Activated CD4-positive, alpha-beta T cell treated with anti-CD3 and anti-CD28 coated beads, Interleukin-2, amount 10 ng/mL, durations not matched to agents 24 days and 14 days (primary cell): ENCODE data around the gene FOXE3. TPM values are rescaled to one million over a fixed set of nuclear protein-coding genes. Genes with fewer than 3 reads are reported as not detected.

Source experiments
- DNase-seq: peaks from one replicate; pipeline ENCODE4 v3.0.0; 2022
- H3K27ac Mint-ChIP-seq: one replicate; pipeline ENCODE4 v1.8.0; 2022; ENCODE audit warnings: mild to moderate bottlenecking, mixed read lengths
- H3K27me3 Mint-ChIP-seq: one replicate; pipeline ENCODE4 v1.8.0; 2022; ENCODE audit warnings: mixed read lengths
- H3K36me3 Mint-ChIP-seq: one replicate; pipeline ENCODE4 v1.8.0; 2022; ENCODE audit warnings: low read depth, mild to moderate bottlenecking, mixed read lengths
- H3K4me1 Mint-ChIP-seq: one replicate; pipeline ENCODE4 v1.8.0; 2021; ENCODE audit warnings: mixed read lengths
- H3K4me3 Mint-ChIP-seq: one replicate; pipeline ENCODE4 v1.8.0; 2022; ENCODE audit warnings: mild to moderate bottlenecking, moderate library complexity, mixed read lengths
- H3K9me3 Mint-ChIP-seq: one replicate; pipeline ENCODE4 v1.8.0; 2021; ENCODE audit warnings: mixed read lengths
- intact Hi-C: fragments of 100-400 bp; cut with micrococcal nuclease; formaldehyde crosslinking; loops from one replicate; pipeline ENCODE4 v1.15.1; 2023
- total RNA-seq: library from RNA; stranded (reverse); gene quantifications from 2 replicates; pipeline ENCODE4 v1.2.3, GENCODE V29; 2022

The FOXE3 gene
- total RNA-seq, 1 donor from 2014 or later, result not detected

- no peaks in the 10 kb centered on the region for H3K36me3 Mint-ChIP-seq
- intact Hi-C loops, result no loop called here
- H3K9me3 Mint-ChIP-seq, result no peaks in the 10 kb centered on the region
- peaks cover 24% of the 10 kb centered on the region for H3K27me3 Mint-ChIP-seq
- DNase-seq, result no peak
- H3K27ac Mint-ChIP-seq, result no peak overlapping the region
- no peak overlapping the region for H3K4me3 Mint-ChIP-seq
- no peaks in the 10 kb centered on the region for H3K4me1 Mint-ChIP-seq
These were observed 22.9 kb upstream of the FOXE3 start for GRCh38 chr1:47393141-47393540.

DNA sequence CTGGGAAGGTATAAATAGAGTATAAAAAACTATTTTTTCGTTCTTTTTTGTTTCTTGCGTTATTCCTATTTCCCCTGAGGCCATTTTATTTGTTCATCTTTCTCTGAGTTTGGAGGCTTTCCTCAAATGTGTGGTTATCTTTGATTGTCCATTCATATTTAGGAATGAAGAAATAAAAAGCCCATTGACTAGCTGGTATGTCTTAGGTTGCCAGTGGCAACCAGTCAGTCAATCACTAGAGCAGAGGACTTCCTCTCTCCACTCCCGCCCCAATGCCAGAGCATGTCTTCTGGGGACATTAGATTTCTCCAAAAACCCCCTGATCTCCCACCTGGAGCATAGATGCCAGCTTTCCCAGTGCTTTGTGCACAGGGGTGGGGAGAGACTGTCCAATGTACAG, 20.7 kb upstream of the FOXE3 start:
- no peak for DNase-seq
- H3K4me3 Mint-ChIP-seq, result no peak overlapping the region
- intact Hi-C loops, result no loop called here
- H3K9me3 Mint-ChIP-seq, result no peaks in the 10 kb centered on the region
- H3K27ac Mint-ChIP-seq, result no peak overlapping the region
- H3K36me3 Mint-ChIP-seq, result no peaks in the 10 kb centered on the region
- H3K4me1 Mint-ChIP-seq, result no peaks in the 10 kb centered on the region
- H3K27me3 Mint-ChIP-seq, result peaks cover 22% of the 10 kb centered on the region

DNA sequence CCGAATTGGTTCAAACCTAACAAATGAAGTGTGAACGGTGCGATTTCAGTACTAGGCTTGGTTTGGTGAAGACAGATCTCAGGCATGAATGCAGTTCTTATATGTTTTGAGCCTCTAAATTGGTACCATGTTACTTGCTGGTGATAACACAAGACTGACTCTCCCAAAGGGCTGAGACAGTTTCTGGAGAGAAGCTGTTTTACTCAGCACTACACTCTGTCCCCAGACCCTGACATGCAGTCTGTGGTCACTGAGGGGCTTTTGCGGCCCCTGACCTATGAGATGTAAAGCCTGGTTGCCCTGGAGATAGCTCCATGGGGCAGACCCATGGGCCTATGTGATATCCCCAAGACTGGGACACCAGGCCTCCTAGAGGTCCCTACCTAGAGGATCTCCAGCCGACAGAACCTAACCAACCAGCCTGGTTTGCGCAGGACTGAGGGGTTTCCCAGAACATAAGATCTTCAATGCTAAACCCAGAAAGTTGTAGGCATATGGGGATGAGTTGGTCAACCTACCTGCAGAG, 19.4 kb upstream of the FOXE3 start:
- DNase-seq, result no peak

DNA sequence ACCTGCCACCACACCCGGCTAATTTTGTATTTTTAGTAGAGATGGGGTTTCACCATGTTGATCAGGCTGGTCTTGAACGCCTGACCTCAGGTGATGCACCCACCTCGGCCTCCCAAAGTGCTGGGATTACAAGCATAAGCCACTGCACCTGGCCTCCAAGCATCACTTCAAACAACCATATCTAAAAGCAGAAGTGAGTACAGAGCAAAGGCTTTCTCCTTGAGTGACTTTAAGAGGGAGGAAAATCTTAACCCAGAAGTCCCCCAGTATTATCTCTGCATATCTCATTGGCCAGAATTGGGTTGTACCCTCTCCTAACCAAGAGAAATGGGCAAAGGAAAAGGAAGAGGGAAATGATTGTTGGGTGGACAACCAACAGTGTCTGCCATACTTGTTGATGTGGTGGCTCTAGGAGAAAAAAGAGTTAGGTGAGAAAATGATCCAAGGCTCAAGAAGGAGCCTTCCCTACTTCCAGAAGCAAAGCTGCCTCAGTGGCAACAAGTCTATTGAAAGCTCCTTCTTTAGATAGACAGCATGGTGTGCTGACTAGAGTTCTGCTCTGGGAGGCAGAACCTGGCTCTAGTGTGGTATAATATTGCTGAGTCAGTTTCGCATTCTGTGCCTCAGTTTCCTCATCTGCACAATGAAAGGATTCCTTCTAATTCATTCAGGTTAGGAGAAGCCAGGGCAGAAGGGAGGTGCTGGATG, 16.8 kb upstream of the FOXE3 start:
- H3K9me3 Mint-ChIP-seq, result no peaks in the 10 kb centered on the region
- intact Hi-C loops, result no loop called here
- H3K4me3 Mint-ChIP-seq, result no peak overlapping the region
- H3K36me3 Mint-ChIP-seq, result no peaks in the 10 kb centered on the region
- H3K27me3 Mint-ChIP-seq, result peaks cover 30% of the 10 kb centered on the region
- DNase-seq, result no peak
- H3K4me1 Mint-ChIP-seq, result no peaks in the 10 kb centered on the region
- H3K27ac Mint-ChIP-seq, result no peak overlapping the region

More for the DNA sequence above, 19.4 kb upstream of the FOXE3 start:
- intact Hi-C loops, result no loop called here
- no peaks in the 10 kb centered on the region for H3K9me3 Mint-ChIP-seq
- no peaks in the 10 kb centered on the region for H3K36me3 Mint-ChIP-seq
- H3K27ac Mint-ChIP-seq, result no peak overlapping the region
- peaks cover 31% of the 10 kb centered on the region for H3K27me3 Mint-ChIP-seq
- no peak overlapping the region for H3K4me3 Mint-ChIP-seq
- no peaks in the 10 kb centered on the region for H3K4me1 Mint-ChIP-seq

GRCh38 chr1:47399846-47400155, 16.3 kb upstream of the FOXE3 start:
- intact Hi-C loops, result no loop called here
- peaks cover 27% of the 10 kb centered on the region for H3K27me3 Mint-ChIP-seq
- H3K36me3 Mint-ChIP-seq, result no peaks in the 10 kb centered on the region
- no peak overlapping the region for H3K4me3 Mint-ChIP-seq
- H3K27ac Mint-ChIP-seq, result no peak overlapping the region
- DNase-seq, result no peak
- no peaks in the 10 kb centered on the region for H3K9me3 Mint-ChIP-seq
- no peaks in the 10 kb centered on the region for H3K4me1 Mint-ChIP-seq

- intact Hi-C loops, result no loop called here
These were observed 14.3 kb upstream of the FOXE3 start for GRCh38 chr1:47401761-47402160.

GRCh38 chr1:47402591-47402990, 13.5 kb upstream of the FOXE3 start:
- Mint-ChIP-seq H3K36me3 (no peaks in the 10 kb centered on the region), H3K27ac (no peak overlapping the region), H3K9me3 (no peaks in the 10 kb centered on the region), H3K4me1 (no peaks in the 10 kb centered on the region), H3K4me3 (no peak overlapping the region), H3K27me3 (peaks cover 25% of the 10 kb centered on the region)
- intact Hi-C loops, result no loop called here
- no peak for DNase-seq

More at GRCh38 chr1:47401761-47402160, 14.3 kb upstream of the FOXE3 start:
- H3K27ac Mint-ChIP-seq, result no peak overlapping the region
- peaks cover 29% of the 10 kb centered on the region for H3K27me3 Mint-ChIP-seq
- H3K36me3 Mint-ChIP-seq, result no peaks in the 10 kb centered on the region
- no peaks in the 10 kb centered on the region for H3K9me3 Mint-ChIP-seq
- DNase-seq, result no peak
- H3K4me1 Mint-ChIP-seq, result no peaks in the 10 kb centered on the region
- H3K4me3 Mint-ChIP-seq, result no peak overlapping the region

GRCh38 chr1:47403321-47403910, 12.7 kb upstream of the FOXE3 start:
- Mint-ChIP-seq H3K4me1 (no peaks in the 10 kb centered on the region), H3K9me3 (no peaks in the 10 kb centered on the region), H3K36me3 (no peaks in the 10 kb centered on the region), H3K27me3 (peaks cover 28% of the 10 kb centered on the region), H3K27ac (no peak overlapping the region), H3K4me3 (no peak overlapping the region)
- intact Hi-C loops, result no loop called here
- no peak for DNase-seq

- Mint-ChIP-seq H3K9me3 (no peaks in the 10 kb centered on the region), H3K4me1 (no peaks in the 10 kb centered on the region), H3K36me3 (no peaks in the 10 kb centered on the region), H3K27me3 (peaks cover 38% of the 10 kb centered on the region), H3K27ac (no peak overlapping the region), H3K4me3 (no peak overlapping the region)
- intact Hi-C loops, result no loop called here
- DNase-seq, result no peak
These were observed 10.4 kb upstream of the FOXE3 start for GRCh38 chr1:47405697-47406096.

- Mint-ChIP-seq H3K36me3 (no peaks in the 10 kb centered on the region), H3K4me3 (no peak overlapping the region), H3K4me1 (no peaks in the 10 kb centered on the region), H3K27me3 (peaks cover 31% of the 10 kb centered on the region), H3K9me3 (no peaks in the 10 kb centered on the region), H3K27ac (no peak overlapping the region)
- no peak for DNase-seq
- intact Hi-C loops, result no loop called here
These were observed 9.1 kb upstream of the FOXE3 start for GRCh38 chr1:47406966-47407365.

DNA sequence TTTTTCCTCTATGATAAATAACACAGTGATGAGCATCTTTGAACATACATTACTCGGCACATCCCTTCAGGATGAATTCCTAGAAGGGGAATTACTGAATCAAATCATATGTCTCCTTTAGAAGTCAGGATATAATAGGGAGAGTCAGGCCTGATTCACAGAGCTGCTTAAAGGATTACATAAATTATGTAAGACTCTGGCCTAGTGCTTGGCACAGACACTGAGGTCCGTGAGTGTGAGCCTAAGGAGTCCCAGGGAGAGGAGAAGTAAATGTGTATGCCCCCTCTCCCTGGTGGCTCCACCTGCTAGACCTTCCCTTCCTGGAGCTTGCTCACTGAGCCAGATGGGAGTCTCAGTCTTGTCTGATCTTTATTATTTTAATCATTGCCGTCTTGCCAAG, 8.6 kb upstream of the FOXE3 start:
- H3K36me3 Mint-ChIP-seq, result no peaks in the 10 kb centered on the region
- DNase-seq, result no peak
- H3K9me3 Mint-ChIP-seq, result no peaks in the 10 kb centered on the region
- intact Hi-C loops, result no loop called here
- H3K4me3 Mint-ChIP-seq, result no peak overlapping the region
- H3K27ac Mint-ChIP-seq, result no peak overlapping the region
- H3K4me1 Mint-ChIP-seq, result no peaks in the 10 kb centered on the region
- peaks cover 26% of the 10 kb centered on the region for H3K27me3 Mint-ChIP-seq

- Mint-ChIP-seq H3K27me3 (peaks cover 34% of the 10 kb centered on the region), H3K9me3 (no peaks in the 10 kb centered on the region), H3K4me1 (no peaks in the 10 kb centered on the region), H3K36me3 (no peaks in the 10 kb centered on the region), H3K4me3 (no peak overlapping the region), H3K27ac (no peak overlapping the region)
- intact Hi-C loops, result no loop called here
- no peak for DNase-seq
These were observed 6.6 kb upstream of the FOXE3 start for GRCh38 chr1:47409311-47410067.

GRCh38 chr1:47410068-47410455, 6.0 kb upstream of the FOXE3 start:
- intact Hi-C loops, result no loop called here
- Mint-ChIP-seq H3K4me1 (no peaks in the 10 kb centered on the region), H3K9me3 (no peaks in the 10 kb centered on the region), H3K27ac (no peak overlapping the region), H3K4me3 (no peak overlapping the region), H3K27me3 (peaks cover 38% of the 10 kb centered on the region), H3K36me3 (no peaks in the 10 kb centered on the region)
- DNase-seq, result no peak

GRCh38 chr1:47411436-47411835, 4.6 kb upstream of the FOXE3 start:
- Mint-ChIP-seq H3K9me3 (no peaks in the 10 kb centered on the region), H3K4me3 (no peak overlapping the region), H3K27me3 (peaks cover 44% of the 10 kb centered on the region), H3K4me1 (peaks cover 2% of the 10 kb centered on the region), H3K27ac (no peak overlapping the region), H3K36me3 (no peaks in the 10 kb centered on the region)
- DNase-seq, result no peak
- intact Hi-C loops, result no loop called here
